Neural crest cell (in vitro differentiated cells): ENCODE data around the gene EXOC6B. TPM values are rescaled to one million over a fixed set of nuclear protein-coding genes. Genes with fewer than 3 reads are reported as not detected.

ENCODE experiments used
- DNase-seq: peaks from one replicate; pipeline ENCODE4 v3.0.0; 2021; ENCODE audit warnings: low read depth, mixed read lengths, low spot score
- H3K27ac Mint-ChIP-seq: one replicate; pipeline ENCODE4 v1.8.0; 2021; ENCODE audit warnings: mild to moderate bottlenecking, mixed read lengths; ENCODE audit not compliant: unreplicated experiment
- H3K27me3 Mint-ChIP-seq: 2 replicates; pipeline ENCODE4 v1.8.0; 2021; ENCODE audit warnings: low read depth, mild to moderate bottlenecking, mixed read lengths
- H3K36me3 Mint-ChIP-seq: 2 replicates; pipeline ENCODE4 v1.8.0; 2021; ENCODE audit warnings: low read depth, mild to moderate bottlenecking, mixed read lengths
- H3K4me1 Mint-ChIP-seq: 2 replicates; pipeline ENCODE4 v1.8.0; 2021; ENCODE audit warnings: mixed read lengths
- H3K4me3 Mint-ChIP-seq: one replicate; pipeline ENCODE4 v1.8.0; 2021; ENCODE audit warnings: mild to moderate bottlenecking, mixed read lengths
- H3K9me3 Mint-ChIP-seq: 2 replicates; pipeline ENCODE4 v1.8.0; 2021; ENCODE audit warnings: mixed read lengths
- total RNA-seq: library from RNA; stranded (reverse); gene quantifications from 2 replicates; pipeline ENCODE4 v1.2.1, GENCODE V29; 2021
- TF ChIP-seq, protein P1 (sequence below): fragments of 200-600 bp; sonication (generic); conservative IDR thresholded peaks from 2 replicates; pipeline ENCODE4 v1.5.0; 2021; ENCODE audit warnings: antibody characterized with exemption, mild to moderate bottlenecking

Gene EXOC6B
- total RNA-seq, 1 donor from 2014 or later, result 28.2 TPM

GRCh38 chr2:72779495-72779894 lies 46.3 kb downstream of the EXOC6B start:
- Mint-ChIP-seq H3K27me3 (no peaks in the 10 kb centered on the region), H3K4me1 (peaks cover 5% of the 10 kb centered on the region), H3K4me3 (no peak overlapping the region), H3K9me3 (peaks cover 9% of the 10 kb centered on the region), H3K27ac (no peak overlapping the region), H3K36me3 (peaks cover 16% of the 10 kb centered on the region)
- TF ChIP-seq, protein P1, sequence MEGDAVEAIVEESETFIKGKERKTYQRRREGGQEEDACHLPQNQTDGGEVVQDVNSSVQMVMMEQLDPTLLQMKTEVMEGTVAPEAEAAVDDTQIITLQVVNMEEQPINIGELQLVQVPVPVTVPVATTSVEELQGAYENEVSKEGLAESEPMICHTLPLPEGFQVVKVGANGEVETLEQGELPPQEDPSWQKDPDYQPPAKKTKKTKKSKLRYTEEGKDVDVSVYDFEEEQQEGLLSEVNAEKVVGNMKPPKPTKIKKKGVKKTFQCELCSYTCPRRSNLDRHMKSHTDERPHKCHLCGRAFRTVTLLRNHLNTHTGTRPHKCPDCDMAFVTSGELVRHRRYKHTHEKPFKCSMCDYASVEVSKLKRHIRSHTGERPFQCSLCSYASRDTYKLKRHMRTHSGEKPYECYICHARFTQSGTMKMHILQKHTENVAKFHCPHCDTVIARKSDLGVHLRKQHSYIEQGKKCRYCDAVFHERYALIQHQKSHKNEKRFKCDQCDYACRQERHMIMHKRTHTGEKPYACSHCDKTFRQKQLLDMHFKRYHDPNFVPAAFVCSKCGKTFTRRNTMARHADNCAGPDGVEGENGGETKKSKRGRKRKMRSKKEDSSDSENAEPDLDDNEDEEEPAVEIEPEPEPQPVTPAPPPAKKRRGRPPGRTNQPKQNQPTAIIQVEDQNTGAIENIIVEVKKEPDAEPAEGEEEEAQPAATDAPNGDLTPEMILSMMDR, result no peak
- no peak for DNase-seq

GRCh38 chr2:72778410-72778809 lies 47.4 kb downstream of the EXOC6B start:
- Mint-ChIP-seq H3K4me3 (no peak overlapping the region), H3K36me3 (peaks cover 6% of the 10 kb centered on the region), H3K9me3 (peaks cover 2% of the 10 kb centered on the region), H3K27me3 (no peaks in the 10 kb centered on the region), H3K4me1 (peaks cover 5% of the 10 kb centered on the region), H3K27ac (no peak overlapping the region)
- TF ChIP-seq, protein P1, result no peak
- no peak for DNase-seq

DNA sequence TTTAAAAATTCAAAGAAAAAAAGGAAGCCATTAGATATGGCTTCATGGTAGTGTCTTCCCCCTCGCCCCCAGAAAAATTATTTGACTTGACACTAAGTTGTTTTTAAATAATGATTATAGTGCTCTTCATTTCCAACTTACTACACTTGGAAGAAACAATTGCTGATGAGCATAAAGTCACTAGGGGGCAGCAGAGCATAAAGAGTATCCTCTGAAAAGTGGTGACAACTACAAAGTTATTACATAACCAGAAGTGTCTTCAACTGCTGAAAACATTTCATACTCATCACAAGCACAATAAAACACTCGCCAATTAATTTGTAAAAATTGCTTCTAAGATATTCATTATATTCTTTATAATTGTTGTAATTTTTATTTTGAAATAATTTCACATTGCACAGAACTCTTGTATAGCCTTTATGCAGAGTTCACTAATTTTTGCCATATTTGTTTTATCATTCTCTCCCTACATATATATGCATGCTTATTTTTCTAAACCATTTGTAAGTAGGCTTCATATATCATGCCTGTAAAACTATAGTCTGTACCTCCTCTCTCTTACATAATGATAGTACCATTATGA lies 54.9 kb downstream of the EXOC6B start:
- no peaks in the 10 kb centered on the region for H3K4me1 Mint-ChIP-seq
- no peaks in the 10 kb centered on the region for H3K9me3 Mint-ChIP-seq
- H3K36me3 Mint-ChIP-seq, result no peaks in the 10 kb centered on the region
- no peak overlapping the region for H3K27ac Mint-ChIP-seq
- DNase-seq, result peak; percentile 59
- no peaks in the 10 kb centered on the region for H3K27me3 Mint-ChIP-seq
- H3K4me3 Mint-ChIP-seq, result no peak overlapping the region
- TF ChIP-seq, protein P1, result peak; percentile 92

DNA sequence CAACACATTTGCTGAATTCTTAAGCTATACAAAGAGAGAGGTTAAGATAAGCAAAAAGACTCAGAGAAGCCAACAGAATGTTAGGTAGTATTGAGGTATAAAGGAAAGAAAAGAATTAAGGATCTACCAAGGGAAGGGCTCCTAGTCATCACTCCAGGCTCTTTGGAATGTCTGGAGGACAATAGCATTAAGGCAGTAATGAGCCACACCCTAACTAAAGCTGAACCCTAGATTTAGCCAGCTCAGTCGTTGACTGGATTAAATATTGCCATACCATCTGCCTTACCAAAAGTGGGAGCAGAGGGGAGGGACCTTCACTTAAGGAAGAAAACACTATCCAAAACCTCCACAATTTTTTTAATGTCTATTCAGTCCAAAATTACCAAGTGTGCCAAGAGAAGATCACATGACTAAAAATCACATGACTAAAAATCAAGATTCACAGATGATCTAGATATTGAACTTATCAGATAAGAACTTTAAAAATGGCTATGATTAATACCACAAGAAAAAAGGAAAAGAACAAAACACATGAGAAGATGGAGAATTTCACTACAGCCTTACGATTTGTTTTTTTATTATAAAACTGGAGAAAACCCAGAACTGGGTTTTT lies 59.7 kb downstream of the EXOC6B start:
- H3K36me3 Mint-ChIP-seq, result peaks cover 16% of the 10 kb centered on the region
- H3K4me3 Mint-ChIP-seq, result no peak overlapping the region
- H3K9me3 Mint-ChIP-seq, result peaks cover 6% of the 10 kb centered on the region
- TF ChIP-seq, protein P1, result no peak
- H3K4me1 Mint-ChIP-seq, result no peaks in the 10 kb centered on the region
- no peaks in the 10 kb centered on the region for H3K27me3 Mint-ChIP-seq
- no peak for DNase-seq
- no peak overlapping the region for H3K27ac Mint-ChIP-seq

- TF ChIP-seq, protein P1, result no peak
- no peak for DNase-seq
- Mint-ChIP-seq H3K9me3 (peaks cover 13% of the 10 kb centered on the region), H3K27ac (no peak overlapping the region), H3K4me3 (no peak overlapping the region), H3K36me3 (peaks cover 28% of the 10 kb centered on the region), H3K4me1 (peaks cover 4% of the 10 kb centered on the region), H3K27me3 (no peaks in the 10 kb centered on the region)
Observed at GRCh38 chr2:72762276-72762675, 63.6 kb downstream of the EXOC6B start.
